DND-41 (cell line): Measurements from ENCODE around the gene ZRANB1.

Experiments used
- CTCF ChIP-seq: IDR thresholded peaks from 2 replicates; pipeline ENCODE4 v1.5.1; 2012; ENCODE audit warnings: borderline replicate concordance, low read length, moderate library complexity, mild to moderate bottlenecking; ENCODE audit not compliant: poor library complexity, severe bottlenecking; ENCODE audit errors: extremely low read depth
- EZH2 ChIP-seq: IDR thresholded peaks from 3 replicates; pipeline ENCODE4 v1.6.1; 2012; ENCODE audit warnings: borderline replicate concordance, low read depth, mild to moderate bottlenecking, moderate library complexity, low read length, inconsistent platforms; ENCODE audit not compliant: severe bottlenecking

GRCh38 chr10:124991835-124992234, 49.9 kb downstream of the ZRANB1 start:
- TF ChIP-seq EZH2 (no peak), CTCF (no peak)
